Right atrium auricular region (tissue), 2 donors: ENCODE results near the gene KIF14. TPM values are rescaled to one million over a fixed set of nuclear protein-coding genes. Genes with fewer than 3 reads are reported as not detected.
"Not testable (repeated sequence)": the region's sequence is repeated elsewhere in the genome, so short reads cannot be mapped to it uniquely, and the experiment has no call there.

Experiments
- DNase-seq: peaks from one replicate; pipeline ENCODE4 v3.0.0-alpha.2; 2019; ENCODE audit warnings: low spot score
- H3K27ac ChIP-seq, 2 donors: fragments of 200-600 bp; sonication (generic); 1 replicate in 1 of 2; 2 replicates in 1 of 2; pipeline ENCODE4 v1.5.1; 2016 to 2019
- H3K27me3 ChIP-seq, 2 donors: fragments of 200-600 bp; sonication (generic); one replicate each; pipeline versions ENCODE4 v1.5.1 to v1.6.0; 2017 to 2019
- H3K36me3 ChIP-seq: fragments of 200-600 bp; sonication (generic); one replicate; pipeline ENCODE4 v1.5.1; 2016
- H3K4me1 ChIP-seq, 2 donors: fragments of 200-600 bp; sonication (generic); one replicate each; pipeline versions ENCODE4 v1.5.1 to v1.6.0; 2017 to 2019
- H3K4me3 ChIP-seq, 2 donors: fragments of 200-600 bp; sonication (generic); 1 replicate in 1 of 2; 2 replicates in 1 of 2; pipeline ENCODE4 v1.5.1; 2017 to 2019; ENCODE audit warnings: mild to moderate bottlenecking in 1 of 2, moderate library complexity in 1 of 2
- H3K9me3 ChIP-seq, 2 donors: fragments of 200-600 bp; sonication (generic); one replicate each; pipeline ENCODE4 v1.5.1; 2019
- CTCF ChIP-seq, 2 donors: fragments of 200-600 bp; sonication (generic); IDR thresholded peaks; one replicate each; pipeline ENCODE4 v1.5.1; 2019; ENCODE audit warnings: antibody characterized with exemption in 2 of 2
- total RNA-seq, 2 donors: library from RNA; depleted of rRNA; stranded (reverse); fragments of >200 nt; gene quantifications; one replicate each; pipeline ENCODE4 v1.1.0, GENCODE V29; 2016

Gene KIF14
- total RNA-seq, 2 donors from 2014 or later: 0.41 TPM; not detected in 1

- H3K27ac ChIP-seq: no peak overlapping the region
- no peak for TF ChIP-seq CTCF (IDR thresholded peaks at IDR 0.05)
- DNase-seq: no peak
Observed at GRCh38 chr1:200528858-200529606, 91.5 kb downstream of the KIF14 start.

GRCh38 chr1:200527670-200528069 is 92.9 kb downstream of the KIF14 start:
- Histone ChIP-seq H3K4me1 (peaks cover 0 to 5% of the 10 kb centered on the region in 2 donors), H3K9me3 (no peaks in the 10 kb centered on the region), H3K4me3 (no peak overlapping the region), H3K36me3 (no peaks in the 10 kb centered on the region), H3K27ac (no peak overlapping the region), H3K27me3 (no peaks in the 10 kb centered on the region)
- no peak for DNase-seq
- no peak for TF ChIP-seq CTCF (IDR thresholded peaks at IDR 0.05)

More at GRCh38 chr1:200528858-200529606, 91.5 kb downstream of the KIF14 start:
- Histone ChIP-seq H3K4me3 (no peak overlapping the region), H3K9me3 (no peaks in the 10 kb centered on the region), H3K36me3 (no peaks in the 10 kb centered on the region), H3K4me1 (peaks cover 0 to 5% of the 10 kb centered on the region in 2 donors), H3K27me3 (no peaks in the 10 kb centered on the region)

- no peak for TF ChIP-seq CTCF (IDR thresholded peaks at IDR 0.05)
- Histone ChIP-seq H3K4me1 (peaks cover 0 to 5% of the 10 kb centered on the region in 2 donors), H3K27me3 (no peaks in the 10 kb centered on the region), H3K4me3 (no peak overlapping the region), H3K27ac (no peak overlapping the region), H3K9me3 (no peaks in the 10 kb centered on the region), H3K36me3 (no peaks in the 10 kb centered on the region)
- no peak for DNase-seq
Observed at GRCh38 chr1:200526709-200527612, 93.6 kb downstream of the KIF14 start.

GRCh38 chr1:200525090-200525987 is 95.2 kb downstream of the KIF14 start:
- DNase-seq: no peak
- Histone ChIP-seq H3K9me3 (no peaks in the 10 kb centered on the region), H3K27me3 (no peaks in the 10 kb centered on the region), H3K4me3 (no peak overlapping the region), H3K4me1 (peaks cover 0 to 5% of the 10 kb centered on the region in 2 donors), H3K27ac (no peak overlapping the region), H3K36me3 (no peaks in the 10 kb centered on the region)
- no peak for TF ChIP-seq CTCF (IDR thresholded peaks at IDR 0.05)

GRCh38 chr1:200524551-200524950 is 96.0 kb downstream of the KIF14 start:
- H3K4me1 ChIP-seq, DNase-seq, H3K27ac ChIP-seq, H3K4me3 ChIP-seq, H3K27me3 ChIP-seq, H3K9me3 ChIP-seq, H3K36me3 ChIP-seq: not testable (repeated sequence)
